Type B pancreatic cell (in vitro differentiated cells): ENCODE measurements around the gene VASN. TPM values are rescaled to one million over a fixed set of nuclear protein-coding genes. Genes with fewer than 3 reads are reported as not detected.
A peak's percentile ranks its signal among the peaks of the same experiment; 100 is the strongest.

Experiments used
- DNase-seq: peaks from one replicate; pipeline ENCODE4 v3.0.0; 2021; ENCODE audit warnings: mixed read lengths; ENCODE audit not compliant: unreplicated experiment; ENCODE audit errors: extremely low spot score
- H3K27ac Mint-ChIP-seq: 2 replicates; pipeline ENCODE4 v1.8.0; 2021; ENCODE audit warnings: mild to moderate bottlenecking, mixed read lengths
- H3K27me3 Mint-ChIP-seq: 2 replicates; pipeline ENCODE4 v1.8.0; 2021; ENCODE audit warnings: mixed read lengths
- H3K36me3 Mint-ChIP-seq: 2 replicates; pipeline ENCODE4 v1.8.0; 2021; ENCODE audit warnings: mixed read lengths
- H3K4me1 Mint-ChIP-seq: one replicate; pipeline ENCODE4 v1.8.0; 2021; ENCODE audit warnings: mixed read lengths; ENCODE audit not compliant: unreplicated experiment
- H3K4me3 Mint-ChIP-seq: 2 replicates; pipeline ENCODE4 v1.8.0; 2021; ENCODE audit warnings: mild to moderate bottlenecking, mixed read lengths
- H3K9me3 Mint-ChIP-seq: 2 replicates; pipeline ENCODE4 v1.8.0; 2021; ENCODE audit warnings: mixed read lengths
- total RNA-seq: library from RNA; stranded (reverse); gene quantifications from 2 replicates; pipeline ENCODE4 v1.2.1, GENCODE V29; 2021; ENCODE audit warnings: low replicate concordance
- TF ChIP-seq, protein P1 (sequence below): fragments of 200-600 bp; sonication (generic); conservative IDR thresholded peaks from 2 replicates; pipeline ENCODE4 v1.5.0; 2021; ENCODE audit warnings: antibody characterized with exemption, mild to moderate bottlenecking

The VASN gene
- total RNA-seq, 1 donor from 2014 or later = 29.0 TPM

DNA sequence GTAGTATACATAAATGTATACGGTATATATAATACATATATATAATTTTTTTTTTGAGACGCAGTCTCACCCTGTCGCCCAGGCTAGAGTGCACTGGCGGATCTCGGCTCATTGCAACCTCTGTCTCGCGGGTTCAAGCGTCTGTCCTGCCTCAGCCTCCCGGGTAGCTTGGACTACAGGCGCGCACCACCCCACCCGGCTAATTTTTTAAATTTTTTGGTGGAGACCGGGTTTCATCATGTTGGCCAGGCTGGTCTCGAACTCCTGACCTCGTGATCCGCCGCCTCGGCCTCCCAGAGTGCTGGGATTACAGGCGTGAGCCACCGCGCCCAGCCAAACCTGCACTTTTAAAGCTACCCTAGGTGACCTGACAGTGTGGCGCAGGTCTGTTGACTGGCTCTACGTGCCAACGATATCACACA is 21.3 kb upstream of the VASN start:
- H3K9me3 Mint-ChIP-seq = no peaks in the 10 kb centered on the region
- no peaks in the 10 kb centered on the region for H3K36me3 Mint-ChIP-seq
- H3K4me3 Mint-ChIP-seq = peak overlapping the region; percentile 96
- H3K27ac Mint-ChIP-seq = peak overlapping the region; percentile 90
- no peaks in the 10 kb centered on the region for H3K27me3 Mint-ChIP-seq
- TF ChIP-seq, protein P1, sequence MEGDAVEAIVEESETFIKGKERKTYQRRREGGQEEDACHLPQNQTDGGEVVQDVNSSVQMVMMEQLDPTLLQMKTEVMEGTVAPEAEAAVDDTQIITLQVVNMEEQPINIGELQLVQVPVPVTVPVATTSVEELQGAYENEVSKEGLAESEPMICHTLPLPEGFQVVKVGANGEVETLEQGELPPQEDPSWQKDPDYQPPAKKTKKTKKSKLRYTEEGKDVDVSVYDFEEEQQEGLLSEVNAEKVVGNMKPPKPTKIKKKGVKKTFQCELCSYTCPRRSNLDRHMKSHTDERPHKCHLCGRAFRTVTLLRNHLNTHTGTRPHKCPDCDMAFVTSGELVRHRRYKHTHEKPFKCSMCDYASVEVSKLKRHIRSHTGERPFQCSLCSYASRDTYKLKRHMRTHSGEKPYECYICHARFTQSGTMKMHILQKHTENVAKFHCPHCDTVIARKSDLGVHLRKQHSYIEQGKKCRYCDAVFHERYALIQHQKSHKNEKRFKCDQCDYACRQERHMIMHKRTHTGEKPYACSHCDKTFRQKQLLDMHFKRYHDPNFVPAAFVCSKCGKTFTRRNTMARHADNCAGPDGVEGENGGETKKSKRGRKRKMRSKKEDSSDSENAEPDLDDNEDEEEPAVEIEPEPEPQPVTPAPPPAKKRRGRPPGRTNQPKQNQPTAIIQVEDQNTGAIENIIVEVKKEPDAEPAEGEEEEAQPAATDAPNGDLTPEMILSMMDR = no peak
- DNase-seq = no peak
- peaks cover 16% of the 10 kb centered on the region for H3K4me1 Mint-ChIP-seq

GRCh38 chr16:4350787-4351659 is 20.6 kb upstream of the VASN start, which contains the start of gene PAM16:
TSS of gene PAM16 (minus strand) at chr16:4351321. CDS start at chr16:4351234, 87 bp downstream.
- H3K27ac Mint-ChIP-seq = peak within 1 kb of the TSS; percentile 90
- TF ChIP-seq, protein P1 = peak; percentile 37
- peak within 1 kb of the TSS; percentile 96 for H3K4me3 Mint-ChIP-seq
- peaks cover 16% of the 10 kb centered on the region for H3K4me1 Mint-ChIP-seq
- H3K9me3 Mint-ChIP-seq = no peaks in the 10 kb centered on the region
- DNase-seq = peak; percentile 98
- H3K36me3 Mint-ChIP-seq = no peaks in the 10 kb centered on the region
- H3K27me3 Mint-ChIP-seq = no peaks in the 10 kb centered on the region

DNA sequence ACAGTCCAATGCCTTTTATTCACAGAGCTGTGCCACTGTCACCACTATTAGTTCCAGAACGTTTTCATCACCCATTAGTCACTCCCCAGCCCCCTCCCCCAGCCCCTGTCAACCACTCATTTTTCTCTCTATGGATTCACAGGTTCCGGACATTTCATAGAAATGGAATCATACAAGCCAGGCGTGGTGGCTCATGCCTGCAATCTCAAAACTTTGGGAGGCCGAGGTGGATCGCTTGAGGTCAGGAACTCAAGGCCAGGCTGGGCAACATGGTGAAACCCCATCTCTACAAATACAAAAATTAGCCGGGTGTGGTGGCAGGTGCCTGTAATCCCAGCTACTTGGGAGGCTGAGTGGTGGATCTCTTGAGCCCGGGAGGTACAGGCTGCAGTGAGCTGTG is 19.8 kb upstream of the VASN start:
- TF ChIP-seq, protein P1 = no peak
- peak overlapping the region; percentile 90 for H3K27ac Mint-ChIP-seq
- no peaks in the 10 kb centered on the region for H3K27me3 Mint-ChIP-seq
- no peaks in the 10 kb centered on the region for H3K9me3 Mint-ChIP-seq
- no peak for DNase-seq
- peaks cover 16% of the 10 kb centered on the region for H3K4me1 Mint-ChIP-seq
- H3K36me3 Mint-ChIP-seq = no peaks in the 10 kb centered on the region
- H3K4me3 Mint-ChIP-seq = peak overlapping the region; percentile 96

DNA sequence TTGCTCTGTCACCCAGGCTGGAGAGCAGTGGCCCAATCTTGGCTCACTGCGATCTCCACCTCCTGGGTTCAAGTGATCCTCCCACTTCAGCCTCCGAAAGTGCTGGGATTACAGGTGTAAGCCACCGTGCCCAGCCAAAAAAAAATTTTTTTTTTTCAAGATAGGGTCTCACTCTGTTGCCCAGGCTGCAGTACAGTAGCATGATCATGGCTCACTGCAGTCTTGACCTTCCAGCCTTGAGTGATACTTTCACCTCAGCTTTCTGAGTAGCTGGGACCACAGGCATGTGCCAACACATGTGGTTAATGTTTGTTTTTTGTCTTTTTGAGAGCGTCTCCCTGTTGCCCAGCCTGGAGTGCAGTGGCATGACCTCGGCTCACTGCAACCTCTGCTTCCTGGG is 18.8 kb upstream of the VASN start:
- no peak for DNase-seq
- Mint-ChIP-seq H3K36me3 (no peaks in the 10 kb centered on the region), H3K27me3 (no peaks in the 10 kb centered on the region), H3K4me3 (no peak overlapping the region), H3K4me1 (peaks cover 15% of the 10 kb centered on the region), H3K9me3 (no peaks in the 10 kb centered on the region), H3K27ac (no peak overlapping the region)
- TF ChIP-seq, protein P1 = no peak

- TF ChIP-seq, protein P1 = no peak
- Mint-ChIP-seq H3K36me3 (no peaks in the 10 kb centered on the region), H3K4me1 (peaks cover 8% of the 10 kb centered on the region), H3K4me3 (peak overlapping the region; percentile 40), H3K27me3 (no peaks in the 10 kb centered on the region), H3K27ac (peak overlapping the region; percentile 29), H3K9me3 (no peaks in the 10 kb centered on the region)
- DNase-seq = no peak
Measured at GRCh38 chr16:4353675-4354074, 18.0 kb upstream of the VASN start.
